Activated T-helper 1 cell treated with anti-CD3 and anti-CD28 coated beads, Interleukin-12 subunit alpha, Interleukin-12 subunit beta, Interleukin-2, Interleukin-4 antibody, amounts not matched to agents 30 ng/mL and 10 ng/mL and 1 ng/mL, durations not matched to agents 14 hours and 24 hours and 36 hours (primary cell): Measurements from ENCODE around the gene E2F3. TPM values are rescaled to one million over a fixed set of nuclear protein-coding genes. Genes with fewer than 3 reads are reported as not detected.

Experiments used
- DNase-seq: peaks from one replicate; pipeline ENCODE4 v3.0.0; 2021; ENCODE audit warnings: low spot score
- H3K27ac Mint-ChIP-seq: one replicate; pipeline ENCODE4 v1.8.0; 2021; ENCODE audit warnings: mild to moderate bottlenecking, mixed read lengths
- H3K27me3 Mint-ChIP-seq: one replicate; pipeline ENCODE4 v1.8.0; 2022; ENCODE audit warnings: mild to moderate bottlenecking, moderate library complexity, mixed read lengths; ENCODE audit not compliant: insufficient read depth
- H3K36me3 Mint-ChIP-seq: one replicate; pipeline ENCODE4 v1.8.0; 2021; ENCODE audit warnings: low read depth, mixed read lengths
- H3K4me1 Mint-ChIP-seq: one replicate; pipeline ENCODE4 v1.8.0; 2021; ENCODE audit warnings: low read depth, mixed read lengths
- H3K4me3 Mint-ChIP-seq: one replicate; pipeline ENCODE4 v1.8.0; 2021; ENCODE audit warnings: mild to moderate bottlenecking, moderate library complexity, mixed read lengths
- H3K9me3 Mint-ChIP-seq: one replicate; pipeline ENCODE4 v1.8.0; 2021; ENCODE audit warnings: mixed read lengths
- intact Hi-C: fragments of 100-400 bp; cut with micrococcal nuclease; formaldehyde crosslinking; loops from one replicate; pipeline ENCODE4 v1.15.1; 2024
- total RNA-seq: library from RNA; stranded (reverse); gene quantifications from 2 replicates; pipeline ENCODE4 v1.2.3, GENCODE V29; 2022

E2F3 gene
- 30.3 and 30.5 TPM in 2 replicates for total RNA-seq

- Mint-ChIP-seq H3K4me1 (peaks cover 42% of the 10 kb centered on the region), H3K27ac (peak within 1 kb of the TSS; percentile 97), H3K9me3 (no peaks in the 10 kb centered on the region), H3K27me3 (peaks cover 2% of the 10 kb centered on the region), H3K36me3 (peaks cover 10% of the 10 kb centered on the region), H3K4me3 (peak within 1 kb of the TSS; percentile 99)
- intact Hi-C loops, result loop anchor here (1.0 to 5.0 kb wide), 9 partner anchors 34 to 1187 kb away; partner anchors contain the start of gene CDKAL1
- peak; percentile 99 for DNase-seq
Observed at GRCh38 chr6:20401205-20402091, at the start of gene E2F3. Gene E2F3, plus strand, starts transcription at chr6:20401879. Its CDS starts 354 bp downstream, at chr6:20402233.

GRCh38 chr6:20352346-20352745 is 49.3 kb upstream of the E2F3 start:
- intact Hi-C loops, result no loop called here
- peaks cover 11% of the 10 kb centered on the region for H3K36me3 Mint-ChIP-seq
- H3K27ac Mint-ChIP-seq, result no peak overlapping the region
- DNase-seq, result no peak
- H3K9me3 Mint-ChIP-seq, result peaks cover 12% of the 10 kb centered on the region
- H3K4me3 Mint-ChIP-seq, result no peak overlapping the region
- H3K4me1 Mint-ChIP-seq, result peaks cover 7% of the 10 kb centered on the region
- H3K27me3 Mint-ChIP-seq, result peaks cover 2% of the 10 kb centered on the region

GRCh38 chr6:20353134-20353533 is 48.5 kb upstream of the E2F3 start:
- Mint-ChIP-seq H3K4me1 (peaks cover 6% of the 10 kb centered on the region), H3K27ac (no peak overlapping the region), H3K27me3 (peaks cover 2% of the 10 kb centered on the region), H3K9me3 (peaks cover 12% of the 10 kb centered on the region), H3K36me3 (peaks cover 9% of the 10 kb centered on the region), H3K4me3 (no peak overlapping the region)
- DNase-seq, result no peak
- intact Hi-C loops, result no loop called here

GRCh38 chr6:20354366-20354765 is 47.3 kb upstream of the E2F3 start:
- H3K4me1 Mint-ChIP-seq, result peaks cover 6% of the 10 kb centered on the region
- intact Hi-C loops, result no loop called here
- DNase-seq, result no peak
- H3K27ac Mint-ChIP-seq, result no peak overlapping the region
- peaks cover 2% of the 10 kb centered on the region for H3K27me3 Mint-ChIP-seq
- peaks cover 9% of the 10 kb centered on the region for H3K36me3 Mint-ChIP-seq
- H3K9me3 Mint-ChIP-seq, result peaks cover 12% of the 10 kb centered on the region
- H3K4me3 Mint-ChIP-seq, result no peak overlapping the region

GRCh38 chr6:20360471-20361119 is 41.1 kb upstream of the E2F3 start:
- peaks cover 15% of the 10 kb centered on the region for H3K4me1 Mint-ChIP-seq

GRCh38 chr6:20362623-20363022 is 39.1 kb upstream of the E2F3 start:
- no peak for DNase-seq
- peaks cover 8% of the 10 kb centered on the region for H3K9me3 Mint-ChIP-seq
- H3K36me3 Mint-ChIP-seq, result peaks cover 6% of the 10 kb centered on the region
- no peaks in the 10 kb centered on the region for H3K27me3 Mint-ChIP-seq
- H3K4me3 Mint-ChIP-seq, result no peak overlapping the region
- no peak overlapping the region for H3K27ac Mint-ChIP-seq
- intact Hi-C loops, result no loop called here
- peaks cover 35% of the 10 kb centered on the region for H3K4me1 Mint-ChIP-seq

More at GRCh38 chr6:20360471-20361119, 41.1 kb upstream of the E2F3 start:
- peaks cover 10% of the 10 kb centered on the region for H3K36me3 Mint-ChIP-seq
- H3K27ac Mint-ChIP-seq, result no peak overlapping the region
- H3K27me3 Mint-ChIP-seq, result no peaks in the 10 kb centered on the region
- DNase-seq, result no peak
- peaks cover 13% of the 10 kb centered on the region for H3K9me3 Mint-ChIP-seq
- intact Hi-C loops, result no loop called here
- no peak overlapping the region for H3K4me3 Mint-ChIP-seq

GRCh38 chr6:20364327-20364726 is 37.4 kb upstream of the E2F3 start:
- Mint-ChIP-seq H3K4me3 (no peak overlapping the region), H3K27ac (no peak overlapping the region), H3K36me3 (peaks cover 10% of the 10 kb centered on the region), H3K4me1 (peaks cover 43% of the 10 kb centered on the region), H3K9me3 (peaks cover 13% of the 10 kb centered on the region), H3K27me3 (no peaks in the 10 kb centered on the region)
- intact Hi-C loops, result no loop called here
- DNase-seq, result no peak

- Mint-ChIP-seq H3K27ac (peak overlapping the region; percentile 94), H3K27me3 (no peaks in the 10 kb centered on the region), H3K4me1 (peaks cover 53% of the 10 kb centered on the region), H3K4me3 (peak overlapping the region; percentile 67), H3K9me3 (peaks cover 18% of the 10 kb centered on the region), H3K36me3 (peaks cover 13% of the 10 kb centered on the region)
- intact Hi-C loops, result loop anchor here (5.0 kb wide), 1 partner anchor 153 kb away; the partner anchor contains the start of gene MBOAT1
- DNase-seq, result no peak
Observed at GRCh38 chr6:20365456-20365855, 36.2 kb upstream of the E2F3 start.

- Mint-ChIP-seq H3K4me3 (peak overlapping the region; percentile 67), H3K36me3 (peaks cover 15% of the 10 kb centered on the region), H3K27ac (peak overlapping the region; percentile 94), H3K4me1 (peaks cover 58% of the 10 kb centered on the region), H3K9me3 (peaks cover 18% of the 10 kb centered on the region), H3K27me3 (no peaks in the 10 kb centered on the region)
- peak; percentile 42 for DNase-seq
- intact Hi-C loops, result loop anchor here (2.0 to 5.0 kb wide), 2 partner anchors 29 to 154 kb away; partner anchors contain the start of gene MBOAT1
Observed at GRCh38 chr6:20366082-20366830, 35.4 kb upstream of the E2F3 start.

- peak overlapping the region; percentile 94 for H3K27ac Mint-ChIP-seq
- H3K4me3 Mint-ChIP-seq, result peak overlapping the region; percentile 37
Observed at GRCh38 chr6:20367743-20368485, 33.8 kb upstream of the E2F3 start.

GRCh38 chr6:20370393-20370792 is 31.3 kb upstream of the E2F3 start:
- peak overlapping the region; percentile 3 for H3K4me3 Mint-ChIP-seq
- H3K9me3 Mint-ChIP-seq, result peaks cover 25% of the 10 kb centered on the region
- peak overlapping the region; percentile 56 for H3K27ac Mint-ChIP-seq
- intact Hi-C loops, result no loop called here
- peaks cover 55% of the 10 kb centered on the region for H3K4me1 Mint-ChIP-seq
- H3K27me3 Mint-ChIP-seq, result no peaks in the 10 kb centered on the region
- H3K36me3 Mint-ChIP-seq, result peaks cover 16% of the 10 kb centered on the region
- DNase-seq, result no peak

More at GRCh38 chr6:20367743-20368485, 33.8 kb upstream of the E2F3 start:
- intact Hi-C loops, result loop anchor here (1.0 to 5.0 kb wide), 3 partner anchors 31 to 156 kb away; partner anchors contain the start of genes E2F3 and MBOAT1
- H3K4me1 Mint-ChIP-seq, result peaks cover 67% of the 10 kb centered on the region
- H3K27me3 Mint-ChIP-seq, result no peaks in the 10 kb centered on the region
- peaks cover 19% of the 10 kb centered on the region for H3K36me3 Mint-ChIP-seq
- DNase-seq, result no peak
- peaks cover 28% of the 10 kb centered on the region for H3K9me3 Mint-ChIP-seq

GRCh38 chr6:20370801-20371200 is 30.9 kb upstream of the E2F3 start:
- Mint-ChIP-seq H3K27ac (no peak overlapping the region), H3K4me3 (no peak overlapping the region), H3K36me3 (peaks cover 17% of the 10 kb centered on the region), H3K27me3 (no peaks in the 10 kb centered on the region), H3K9me3 (peaks cover 25% of the 10 kb centered on the region), H3K4me1 (peaks cover 50% of the 10 kb centered on the region)
- intact Hi-C loops, result no loop called here
- no peak for DNase-seq
